OCI-LY3 (cell line): ENCODE measurements around the gene ACP6.

ENCODE experiments used
- H2AFZ ChIP-seq: fragments of 200-600, 300-600 bp; shearing (Covaris generic); 2 replicates; pipeline ENCODE4 v1.6.0; 2014; ENCODE audit warnings: antibody characterized with exemption, low read depth, low read length
- H3K27ac ChIP-seq: fragments of 200-600, 300-600 bp; sonication (generic); 2 replicates; pipeline ENCODE4 v1.5.1; 2014; ENCODE audit warnings: mild to moderate bottlenecking, low read length, moderate library complexity, mixed read lengths
- H3K27me3 ChIP-seq: fragments of 200-600, 300-600 bp; sonication (generic); 2 replicates; pipeline ENCODE4 v1.6.1; 2014; ENCODE audit warnings: low read depth, low read length, mixed read lengths
- H3K36me3 ChIP-seq: fragments of 200-600, 300-600 bp; sonication (generic); replicated peaks from 2 replicates; pipeline ENCODE3; 2014; ENCODE audit warnings: low read depth, low read length, mixed read lengths
- H3K4me1 ChIP-seq: fragments of 300-600, 200-600 bp; sonication (generic); 2 replicates; pipeline ENCODE4 v1.6.1; 2014; ENCODE audit warnings: low read length, mixed read lengths
- H3K4me2 ChIP-seq: fragments of 200-600, 300-600 bp; sonication (generic); 2 replicates; pipeline ENCODE4 v1.6.1; 2014; ENCODE audit warnings: low read length, mixed read lengths
- H3K4me3 ChIP-seq: fragments of 300-600, 200-600 bp; sonication (generic); 2 replicates; pipeline ENCODE4 v1.5.1; 2014; ENCODE audit warnings: antibody characterized with exemption, mild to moderate bottlenecking, low read length, moderate library complexity
- H3K79me2 ChIP-seq: fragments of 300-600, 200-600 bp; shearing (Covaris generic); 2 replicates; pipeline ENCODE4 v1.6.1; 2014; ENCODE audit warnings: mild to moderate bottlenecking, low read length, mixed read lengths
- H3K9ac ChIP-seq: fragments of 300-600, 200-600 bp; shearing (Covaris generic); 2 replicates; pipeline ENCODE4 v1.6.0; 2014; ENCODE audit warnings: mild to moderate bottlenecking, low read length, moderate library complexity
- H3K9me3 ChIP-seq: fragments of 200-600, 300-600 bp; shearing (Covaris generic); 2 replicates; pipeline ENCODE4 v1.6.1; 2014; ENCODE audit warnings: low read length, mixed read lengths; ENCODE audit not compliant: insufficient read depth
- H4K20me1 ChIP-seq: fragments of 200-600, 300-600 bp; sonication (generic); 2 replicates; pipeline ENCODE4 v1.6.1; 2016; ENCODE audit warnings: low read length, mixed read lengths; ENCODE audit not compliant: insufficient read depth
- EZH2phosphoT487 ChIP-seq: fragments of 200-600 bp; shearing (Covaris generic); IDR thresholded peaks from 2 replicates; pipeline ENCODE4 v1.6.1; 2018; ENCODE audit warnings: antibody characterized with exemption, mixed run types, low read depth
- TF ChIP-seq, protein P1 (sequence below): fragments of 200-600, 300-600 bp; sonication (generic); IDR thresholded peaks from 2 replicates; pipeline ENCODE4 v1.5.1; 2014; ENCODE audit warnings: antibody characterized with exemption, low read length, low read depth

The ACP6 gene

DNA sequence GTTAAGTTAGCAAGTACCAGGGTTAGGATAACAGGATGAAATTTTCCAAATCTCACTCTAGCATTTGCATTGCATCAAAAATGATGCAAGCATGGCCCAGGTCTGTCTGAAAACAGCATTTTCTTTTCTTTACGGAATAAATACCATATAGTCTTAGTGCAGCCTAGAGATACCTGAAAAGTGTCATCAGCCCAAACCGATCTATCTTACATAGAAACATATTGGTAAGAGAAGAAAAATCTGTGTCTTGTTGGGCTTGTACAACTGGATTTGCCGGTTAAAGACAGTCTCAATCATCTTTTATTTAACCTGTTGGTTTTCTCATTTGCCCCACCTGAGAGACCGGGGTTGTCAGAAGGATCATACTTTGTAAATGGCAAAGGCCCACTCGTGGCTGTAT, 15.8 kb downstream of the ACP6 start:
- Histone ChIP-seq H3K9me3 (no peaks in the 10 kb centered on the region), H2AFZ (no peak overlapping the region), H3K27ac (no peak overlapping the region), H3K4me2 (no peak overlapping the region), H3K79me2 (no peaks in the 10 kb centered on the region), H3K27me3 (no peaks in the 10 kb centered on the region), H3K9ac (no peak overlapping the region), H4K20me1 (no peaks in the 10 kb centered on the region), H3K4me1 (no peaks in the 10 kb centered on the region), H3K4me3 (no peak overlapping the region), H3K36me3 (no peaks in the 10 kb centered on the region)
- TF ChIP-seq EZH2phosphoT487: no peak
- TF ChIP-seq, protein P1, sequence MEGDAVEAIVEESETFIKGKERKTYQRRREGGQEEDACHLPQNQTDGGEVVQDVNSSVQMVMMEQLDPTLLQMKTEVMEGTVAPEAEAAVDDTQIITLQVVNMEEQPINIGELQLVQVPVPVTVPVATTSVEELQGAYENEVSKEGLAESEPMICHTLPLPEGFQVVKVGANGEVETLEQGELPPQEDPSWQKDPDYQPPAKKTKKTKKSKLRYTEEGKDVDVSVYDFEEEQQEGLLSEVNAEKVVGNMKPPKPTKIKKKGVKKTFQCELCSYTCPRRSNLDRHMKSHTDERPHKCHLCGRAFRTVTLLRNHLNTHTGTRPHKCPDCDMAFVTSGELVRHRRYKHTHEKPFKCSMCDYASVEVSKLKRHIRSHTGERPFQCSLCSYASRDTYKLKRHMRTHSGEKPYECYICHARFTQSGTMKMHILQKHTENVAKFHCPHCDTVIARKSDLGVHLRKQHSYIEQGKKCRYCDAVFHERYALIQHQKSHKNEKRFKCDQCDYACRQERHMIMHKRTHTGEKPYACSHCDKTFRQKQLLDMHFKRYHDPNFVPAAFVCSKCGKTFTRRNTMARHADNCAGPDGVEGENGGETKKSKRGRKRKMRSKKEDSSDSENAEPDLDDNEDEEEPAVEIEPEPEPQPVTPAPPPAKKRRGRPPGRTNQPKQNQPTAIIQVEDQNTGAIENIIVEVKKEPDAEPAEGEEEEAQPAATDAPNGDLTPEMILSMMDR: no peak

DNA sequence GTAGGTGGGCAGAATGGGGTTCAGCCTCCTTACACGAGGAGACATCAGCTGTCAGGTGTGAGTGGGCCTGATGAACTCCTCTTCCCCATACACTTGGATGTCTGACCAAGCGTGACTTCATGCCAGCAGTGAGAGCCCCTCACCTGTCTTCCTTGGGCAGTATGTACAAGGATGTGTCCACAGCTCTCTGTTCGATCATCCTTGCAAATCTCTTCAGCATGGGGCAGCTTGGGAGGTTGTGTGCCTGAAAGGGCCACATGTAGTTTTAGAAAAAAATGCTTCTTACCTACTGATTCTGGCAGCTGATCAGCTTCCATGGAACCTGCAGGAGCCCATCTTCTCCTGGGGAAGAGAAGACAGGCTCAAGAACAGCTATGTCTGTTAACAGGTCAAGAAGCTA, 18.0 kb downstream of the ACP6 start:
- no peaks in the 10 kb centered on the region; the same call in 1 of the 2 replicates for H3K4me1 ChIP-seq
- H3K27ac ChIP-seq: no peak overlapping the region
- no peak overlapping the region for H2AFZ ChIP-seq
- no peak overlapping the region for H3K4me3 ChIP-seq
- H3K9me3 ChIP-seq: no peaks in the 10 kb centered on the region
- no peaks in the 10 kb centered on the region for H4K20me1 ChIP-seq
- no peak overlapping the region for H3K4me2 ChIP-seq
- no peaks in the 10 kb centered on the region for H3K27me3 ChIP-seq
- H3K79me2 ChIP-seq: no peaks in the 10 kb centered on the region
- H3K9ac ChIP-seq: no peak overlapping the region
- H3K36me3 ChIP-seq: no peaks in the 10 kb centered on the region
- TF ChIP-seq, protein P1: no peak
- TF ChIP-seq EZH2phosphoT487: no peak

DNA sequence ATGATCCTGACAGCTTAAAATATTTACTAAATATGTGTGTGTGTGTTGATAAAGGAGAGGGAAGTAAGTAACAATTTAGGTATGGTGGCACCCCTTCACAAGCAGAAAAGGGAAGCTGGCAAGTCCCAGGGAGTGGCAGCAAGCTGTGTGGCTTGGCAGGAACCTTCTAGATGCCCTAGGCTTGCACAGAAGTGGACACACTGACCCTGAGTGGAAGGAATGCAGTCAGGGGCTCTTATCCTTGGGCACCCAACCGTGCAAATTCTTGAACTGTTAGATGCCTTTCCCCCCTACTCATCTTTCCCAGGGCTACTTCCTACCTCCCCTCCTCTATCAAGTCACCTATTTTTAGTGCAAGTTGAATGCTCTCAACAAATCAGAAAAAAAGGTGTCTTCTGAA, 18.9 kb downstream of the ACP6 start:
- no peak for TF ChIP-seq EZH2phosphoT487
- TF ChIP-seq, protein P1: no peak
- Histone ChIP-seq H2AFZ (no peak overlapping the region), H3K4me2 (no peak overlapping the region), H3K4me1 (no peaks in the 10 kb centered on the region; the same call in 1 of the 2 replicates), H3K4me3 (no peak overlapping the region), H3K27ac (no peak overlapping the region), H3K9me3 (no peaks in the 10 kb centered on the region), H3K27me3 (no peaks in the 10 kb centered on the region), H3K79me2 (no peaks in the 10 kb centered on the region), H3K36me3 (no peaks in the 10 kb centered on the region), H4K20me1 (no peaks in the 10 kb centered on the region), H3K9ac (no peak overlapping the region)

DNA sequence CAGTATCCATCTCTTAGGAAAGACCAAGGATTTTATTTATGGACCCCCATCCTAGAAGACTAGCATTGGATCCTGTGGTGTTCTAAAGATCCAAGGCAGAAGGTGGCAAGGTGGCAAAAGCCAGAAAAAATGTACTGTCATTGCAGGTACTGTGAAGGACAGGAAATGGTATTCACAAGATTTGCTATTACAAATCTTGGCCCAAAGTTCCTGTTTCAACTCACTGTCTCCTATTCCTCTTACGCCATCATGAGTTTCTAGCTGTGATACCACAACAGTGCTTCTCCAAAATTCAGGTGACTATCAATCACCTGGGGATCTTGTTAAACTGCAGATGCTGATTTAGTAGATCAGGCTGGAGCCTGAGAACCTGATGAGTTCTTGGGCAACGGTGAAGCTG, 21.4 kb downstream of the ACP6 start:
- Histone ChIP-seq H3K27ac (no peak overlapping the region), H2AFZ (no peak overlapping the region), H3K27me3 (no peaks in the 10 kb centered on the region), H3K36me3 (no peaks in the 10 kb centered on the region), H3K9me3 (no peaks in the 10 kb centered on the region), H3K4me2 (no peak overlapping the region), H3K4me1 (no peaks in the 10 kb centered on the region; the same call in 1 of the 2 replicates), H3K9ac (no peak overlapping the region), H3K79me2 (no peaks in the 10 kb centered on the region), H4K20me1 (no peaks in the 10 kb centered on the region), H3K4me3 (no peak overlapping the region)
- no peak for TF ChIP-seq EZH2phosphoT487
- TF ChIP-seq, protein P1: no peak
